ENCODE measurements around the gene CYFIP2. TPM values are rescaled to one million over a fixed set of nuclear protein-coding genes. Genes with fewer than 3 reads are reported as not detected.

Gene CYFIP2
- total and polyA plus RNA-seq, 2 of the 8 experiments (the other 6 are each of a cell fraction or from before 2014, with no cell fraction given) = 45.1 to 80.6 TPM

- H3K36me3 ChIP-seq (ENCODE audit: control insufficient read depth in 2 of 4, insufficient read depth in 4 of 4, low read length in 3 of 4) = peaks cover 3 to 8% (median 6%) of the 10 kb centered on the region in 4 experiments; a peak in 5 of 8 replicates
- H4K91ac ChIP-seq (replicated peaks; ENCODE audit: insufficient read length, low read length) = no peak overlapping the region
- H3K14ac ChIP-seq (ENCODE audit: insufficient read length) = no peak overlapping the region
- no peaks in the 10 kb centered on the region for H3K23me2 ChIP-seq (ENCODE audit: low read depth, low read length)
- no peak overlapping the region for H2BK15ac ChIP-seq (ENCODE audit: low read length)
- WGBS, 2 experiments (ENCODE audit: extremely low coverage in 1 of 2, insufficient coverage in 1 of 2, insufficient read length in 1 of 2, insufficient replicate concordance in 2 of 2, low coverage in 1 of 2, low lambda C conversion rate in 2 of 2, missing lambda C conversion rate in 1 of 2) = 97% methylated on average over 10 of the region's 11 CpGs; no CpG with 5 or more reads in 1 of the 2 experiments
- H3K9ac ChIP-seq (replicated peaks in 1 of 4; ENCODE audit: extremely low read depth in 1 of 4, low read depth in 3 of 4, low read length in 3 of 4) = no peak overlapping the region
- peaks cover 2 to 3% of the 10 kb centered on the region in 2 experiments for H4K20me1 ChIP-seq (replicated peaks in 1 of 2; ENCODE audit: control insufficient read depth in 1 of 2, insufficient read depth in 2 of 2, low read length in 2 of 2)
- H4K5ac ChIP-seq (ENCODE audit: insufficient read length, low read depth, low read length) = no peak overlapping the region
- H3K4me2 ChIP-seq (ENCODE audit: insufficient read depth in 1 of 2, low read depth in 2 of 2, low read length in 2 of 2) = no peak overlapping the region
- H3K18ac ChIP-seq (ENCODE audit: extremely low read depth, low read length) = no peak overlapping the region
- H2BK20ac ChIP-seq (ENCODE audit: low read length) = no peak overlapping the region
- H3K4me1 ChIP-seq (replicated peaks in 1 of 4; ENCODE audit: control insufficient read depth in 3 of 4, insufficient read depth in 4 of 4, low read length in 3 of 4) = no peaks in the 10 kb centered on the region; a peak in 1 of 7 replicates
- H3K4ac ChIP-seq (replicated peaks; ENCODE audit: insufficient read length, low read depth, low read length) = no peak overlapping the region
- no peak overlapping the region for H2AFZ ChIP-seq (ENCODE audit: low read length)
- H3K23ac ChIP-seq (ENCODE audit: insufficient read length) = no peak overlapping the region
- no peak for FAIRE-seq
- no peak overlapping the region for H3K56ac ChIP-seq (replicated peaks; ENCODE audit: insufficient read length, low read depth, low read length)
- no peak overlapping the region for H2AK5ac ChIP-seq (ENCODE audit: low read depth, low read length)
- no peak for DNase-seq (ENCODE audit: low read depth in 1 of 2, low spot score in 2 of 2)
- H3K27me3 ChIP-seq (replicated peaks in 1 of 4; ENCODE audit: control insufficient read depth in 3 of 4, extremely low read depth in 1 of 4, insufficient read depth in 3 of 4, low read length in 3 of 4) = no peaks in the 10 kb centered on the region
- no peak overlapping the region for H2BK12ac ChIP-seq (ENCODE audit: low read depth, low read length)
- H2BK120ac ChIP-seq (replicated peaks; ENCODE audit: low read depth, low read length) = no peak overlapping the region
- CTCF ChIA-PET (ENCODE audit: partially characterized antibody) = interaction anchor here (0.8 to 13.9 kb wide), 5 partner anchors 9 to 164 kb away, joined by 3 to 157 read pairs (median 7); no protein-coding TSS in a partner anchor
- H2BK5ac ChIP-seq (ENCODE audit: low read depth, low read length) = no peak overlapping the region
- no peak overlapping the region for H3K27ac ChIP-seq (ENCODE audit: low read depth, low read length)
- H3K9me3 ChIP-seq (ENCODE audit: insufficient read depth in 2 of 2, low read depth in 1 of 2, low read length in 1 of 2) = no peaks in the 10 kb centered on the region
- H4K8ac ChIP-seq (ENCODE audit: extremely low read depth, insufficient read depth, low read length) = no peak overlapping the region
- POLR2A ChIA-PET (ENCODE audit: partially characterized antibody) = interaction anchor here (1.0 kb wide), 1 partner anchor 12 kb away, joined by 4 read pairs; no protein-coding TSS in a partner anchor
- H3K79me2 ChIP-seq (ENCODE audit: control insufficient read depth in 1 of 2, insufficient read depth in 2 of 2, low read length in 2 of 2) = no peaks in the 10 kb centered on the region
- no peak overlapping the region for H3K4me3 ChIP-seq (ENCODE audit: extremely low read depth in 1 of 4, insufficient read depth in 2 of 4, low read depth in 3 of 4, low read length in 4 of 4)
- H3K79me1 ChIP-seq (ENCODE audit: low read depth, low read length) = no peaks in the 10 kb centered on the region; the same call in 1 of the 2 replicates
- TF ChIP-seq CHD2 (IDR thresholded peaks at IDR 0.05; ENCODE audit: low read length) = no peak
- TF ChIP-seq SP2 (IDR thresholded peaks at IDR 0.05; ENCODE audit: low read length) = no peak
- TF ChIP-seq HDAC6 (IDR thresholded peaks at IDR 0.05; ENCODE audit: low read depth, low read length) = no peak
- TF ChIP-seq CBX8 (IDR thresholded peaks at IDR 0.05; ENCODE audit: borderline replicate concordance, low read depth, low read length) = no peak
- no peak for TF ChIP-seq CTBP2 (IDR thresholded peaks at IDR 0.05; ENCODE audit: borderline replicate concordance, insufficient read depth, insufficient read length, low read length)
- no peak for TF ChIP-seq EZH2 (IDR thresholded peaks at IDR 0.05; ENCODE audit: low read depth, low read length, severe bottlenecking)
- TF ChIP-seq JUND (IDR thresholded peaks at IDR 0.05; ENCODE audit: low read length) = no peak
- TF ChIP-seq ASH2L (IDR thresholded peaks at IDR 0.05; ENCODE audit: low read length) = no peak
- TF ChIP-seq SIRT6 (IDR thresholded peaks at IDR 0.05; ENCODE audit: low read length) = no peak
- no peak for TF ChIP-seq MAFK (IDR thresholded peaks at IDR 0.05; ENCODE audit: low read depth, low read length)
- TF ChIP-seq JUN (IDR thresholded peaks at IDR 0.05; ENCODE audit: low read depth, low read length) = no peak
- TF ChIP-seq RFX5 (IDR thresholded peaks at IDR 0.05; ENCODE audit: borderline replicate concordance, low read depth, low read length) = no peak
- TF ChIP-seq NANOG (IDR thresholded peaks at IDR 0.05; ENCODE audit: insufficient read depth, low read depth, low read length, poor library complexity, severe bottlenecking) = no peak
- no peak for TF ChIP-seq USF2 (IDR thresholded peaks at IDR 0.05; ENCODE audit: low read length)
Observed at GRCh38 chr5:157311595-157311994, 45.7 kb downstream of the CYFIP2 start.

Measured in H1 (cell line).